ENCODE results near the gene FBXW11. TPM values are rescaled to one million over a fixed set of nuclear protein-coding genes. Genes with fewer than 3 reads are reported as not detected.
A peak's percentile ranks its signal among the peaks of the same experiment; 100 is the strongest.

FBXW11 gene
- total and polyA plus RNA-seq, 2 of the 13 experiments (the other 11 are each of a cell fraction or from before 2014, with no cell fraction given) = 31.7 to 53.6 TPM

DNA sequence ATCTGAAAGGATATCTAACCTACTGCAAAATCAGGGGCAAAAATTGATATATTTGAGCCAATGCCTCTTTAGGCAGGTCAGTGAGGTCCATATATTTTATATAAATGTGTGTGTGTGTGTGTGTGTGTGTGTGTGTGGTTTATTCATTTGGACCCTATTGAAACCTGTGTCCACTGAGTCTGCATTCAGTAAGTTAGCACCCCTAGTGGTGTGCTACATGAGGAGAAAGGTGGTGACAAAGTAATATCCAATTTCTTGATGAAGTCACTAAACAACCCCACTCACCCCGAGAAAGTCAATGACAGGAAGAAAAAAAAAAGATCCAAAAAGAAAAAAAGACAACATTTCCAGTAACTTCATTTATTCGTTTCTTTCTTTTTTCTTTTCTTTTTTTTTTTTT, 4.1 kb downstream of the FBXW11 start:
- POLR2A ChIA-PET = no interaction called here
- in situ Hi-C loops (cut with HindIII; ENCODE audit: extremely low pct_ligation_motif_present, low pct_unique_long_range_greater_than_20kb) = no loop called here
- TF ChIP-seq NFATC3 (CRISPR knock-in tag; IDR thresholded peaks at IDR 0.05) (no peak), ERF (CRISPR knock-in tag; IDR thresholded peaks at IDR 0.05) (no peak), ZNF891 (CRISPR knock-in tag; IDR thresholded peaks at IDR 0.05) (no peak), TFAP4 (IDR thresholded peaks at IDR 0.05; ENCODE audit: borderline replicate concordance, low read depth) (no peak), SNAPC2 (CRISPR knock-in tag; IDR thresholded peaks at IDR 0.05) (no peak), ARNT (IDR thresholded peaks at IDR 0.05) (no peak), ZNF615 (CRISPR knock-in tag; IDR thresholded peaks at IDR 0.05; ENCODE audit: borderline replicate concordance) (no peak), KDM4B (CRISPR knock-in tag; IDR thresholded peaks at IDR 0.05) (no peak), ZNF646 (CRISPR knock-in tag; IDR thresholded peaks at IDR 0.05) (0 out of 2 replicates have a peak, but pooled peaks have one; percentile 33), AKNA (CRISPR knock-in tag; IDR thresholded peaks at IDR 0.05; ENCODE audit: borderline replicate concordance) (no peak)
- TF ChIP-seq, protein P1, sequence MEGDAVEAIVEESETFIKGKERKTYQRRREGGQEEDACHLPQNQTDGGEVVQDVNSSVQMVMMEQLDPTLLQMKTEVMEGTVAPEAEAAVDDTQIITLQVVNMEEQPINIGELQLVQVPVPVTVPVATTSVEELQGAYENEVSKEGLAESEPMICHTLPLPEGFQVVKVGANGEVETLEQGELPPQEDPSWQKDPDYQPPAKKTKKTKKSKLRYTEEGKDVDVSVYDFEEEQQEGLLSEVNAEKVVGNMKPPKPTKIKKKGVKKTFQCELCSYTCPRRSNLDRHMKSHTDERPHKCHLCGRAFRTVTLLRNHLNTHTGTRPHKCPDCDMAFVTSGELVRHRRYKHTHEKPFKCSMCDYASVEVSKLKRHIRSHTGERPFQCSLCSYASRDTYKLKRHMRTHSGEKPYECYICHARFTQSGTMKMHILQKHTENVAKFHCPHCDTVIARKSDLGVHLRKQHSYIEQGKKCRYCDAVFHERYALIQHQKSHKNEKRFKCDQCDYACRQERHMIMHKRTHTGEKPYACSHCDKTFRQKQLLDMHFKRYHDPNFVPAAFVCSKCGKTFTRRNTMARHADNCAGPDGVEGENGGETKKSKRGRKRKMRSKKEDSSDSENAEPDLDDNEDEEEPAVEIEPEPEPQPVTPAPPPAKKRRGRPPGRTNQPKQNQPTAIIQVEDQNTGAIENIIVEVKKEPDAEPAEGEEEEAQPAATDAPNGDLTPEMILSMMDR (CRISPR knock-in tag; IDR thresholded peaks at IDR 0.05) = peak; percentile 52

More for the DNA sequence above, 4.1 kb downstream of the FBXW11 start:
- Histone ChIP-seq H3K27ac (ENCODE audit: extremely low read length, insufficient read depth, low read length) (no peak overlapping the region), H3K4me2 (ENCODE audit: low read depth, low read length) (no peak overlapping the region), H3K9me3 (ENCODE audit: low read length) (no peaks in the 10 kb centered on the region), H3K36me3 (replicated peaks in 1 of 2; ENCODE audit: control insufficient read depth in 1 of 2, insufficient read depth in 2 of 2, low read length in 2 of 2) (no peaks in the 10 kb centered on the region), H3K4me3 (replicated peaks in 1 of 3; ENCODE audit: insufficient read depth in 1 of 3, low read depth in 2 of 3, low read length in 3 of 3) (no peak overlapping the region), H4K20me1 (ENCODE audit: insufficient read depth, low read length) (peaks cover 26% of the 10 kb centered on the region), H3K9ac (ENCODE audit: insufficient read depth, low read depth, low read length) (no peak overlapping the region), H2AFZ (ENCODE audit: low read length) (no peak overlapping the region), H3K4me1 (ENCODE audit: insufficient read depth, low read length) (peaks cover 41% of the 10 kb centered on the region), H3K79me2 (ENCODE audit: insufficient read depth, low read length) (peaks cover 89% of the 10 kb centered on the region), H3K27me3 (ENCODE audit: control insufficient read depth in 1 of 2, insufficient read depth in 2 of 2, low read length in 2 of 2) (peaks cover 0 to 4% of the 10 kb centered on the region in 2 experiments; a peak in 1 of 5 replicates)
- 27% methylated on average over 2 of the region's 2 CpGs for whole genome bisulfite sequencing (ENCODE audit: low lambda C conversion rate)
- intact Hi-C loops (cut with micrococcal nuclease; ENCODE audit: unreplicated experiment) = no loop called here
- no peak for ATAC-seq
- peak; percentile 38 for DNase-seq (ENCODE audit: low spot score)
- no TSS peak for BruUV-seq (replicated peaks)
- no peak for FAIRE-seq
- CTCF ChIA-PET (ENCODE audit: low intra/inter-chr PET ratio, low total read pairs) = interaction anchor here (0.9 kb wide), 1 partner anchor 90 kb away, joined by 4 read pairs; no protein-coding TSS in a partner anchor

All from HepG2 (cell line).